Ishikawa (cell line): ENCODE measurements around the gene TIFAB.

Experiments used
- CEBPB ChIP-seq: IDR thresholded peaks from 2 replicates; pipeline ENCODE4 v1.6.1; 2012
- CREB1 ChIP-seq: IDR thresholded peaks from 2 replicates; pipeline ENCODE4 v1.6.1; 2012; ENCODE audit warnings: low read depth
- EGR1 ChIP-seq: IDR thresholded peaks from 2 replicates; pipeline ENCODE4 v1.6.1; 2012
- EP300 ChIP-seq: IDR thresholded peaks from 2 replicates; pipeline ENCODE4 v1.6.1; 2012; ENCODE audit warnings: borderline replicate concordance
- FOXM1 ChIP-seq: IDR thresholded peaks from 2 replicates; pipeline ENCODE4 v1.6.1; 2012; ENCODE audit warnings: low read depth, borderline replicate concordance
- MAX ChIP-seq: IDR thresholded peaks from 2 replicates; pipeline ENCODE4 v1.6.1; 2012
- NFIC ChIP-seq: IDR thresholded peaks from 2 replicates; pipeline ENCODE4 v1.6.1; 2012
- RAD21 ChIP-seq: IDR thresholded peaks from 2 replicates; pipeline ENCODE4 v1.6.1; 2012; ENCODE audit warnings: low read depth
- TAF1 ChIP-seq: IDR thresholded peaks from 2 replicates; pipeline ENCODE4 v1.6.1; 2012; ENCODE audit warnings: low read depth, mild to moderate bottlenecking
- TCF12 ChIP-seq: IDR thresholded peaks from 2 replicates; pipeline ENCODE4 v1.6.1; 2012; ENCODE audit warnings: low read depth
- TEAD4 ChIP-seq: IDR thresholded peaks from 2 replicates; pipeline ENCODE4 v1.6.1; 2012
- USF1 ChIP-seq: IDR thresholded peaks from 2 replicates; pipeline ENCODE4 v1.6.1; 2012
- YY1 ChIP-seq: IDR thresholded peaks from 2 replicates; pipeline ENCODE4 v1.6.1; 2012; ENCODE audit warnings: low read depth
- ZBTB7A ChIP-seq: IDR thresholded peaks from 2 replicates; pipeline ENCODE4 v1.6.1; 2012; ENCODE audit warnings: low read depth
- TF ChIP-seq, protein P1 (sequence below): IDR thresholded peaks from 2 replicates; pipeline ENCODE4 v1.6.1; 2012; ENCODE audit warnings: low read depth, mild to moderate bottlenecking

TIFAB gene

DNA sequence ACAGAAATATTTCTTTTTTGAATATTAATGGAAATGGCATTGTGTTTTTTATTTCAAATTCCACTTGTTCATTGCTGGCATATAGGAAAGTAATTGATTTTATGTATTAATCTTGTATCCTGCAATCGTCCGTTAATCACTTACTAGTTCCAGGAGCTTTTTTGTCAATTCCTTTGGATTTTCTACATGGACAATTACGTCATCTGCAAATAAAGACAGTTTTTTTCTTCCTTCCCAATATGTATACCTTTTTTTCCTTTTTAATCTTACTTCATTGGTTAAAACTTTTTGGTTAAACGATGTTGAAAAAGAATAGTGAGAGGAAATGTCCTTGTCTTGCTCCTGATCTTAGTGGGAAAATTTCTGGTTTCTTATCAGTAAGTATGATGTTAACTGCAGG is 1.5 kb upstream of the TIFAB start:
- TF ChIP-seq CREB1 (no peak), TAF1 (no peak), EGR1 (no peak), RAD21 (no peak), TEAD4 (no peak), FOXM1 (no peak), EP300 (no peak), USF1 (no peak), MAX (no peak)

- no peak for TF ChIP-seq EP300
Measured at GRCh38 chr5:135451581-135452320, 400 bp downstream of the TIFAB start.

DNA sequence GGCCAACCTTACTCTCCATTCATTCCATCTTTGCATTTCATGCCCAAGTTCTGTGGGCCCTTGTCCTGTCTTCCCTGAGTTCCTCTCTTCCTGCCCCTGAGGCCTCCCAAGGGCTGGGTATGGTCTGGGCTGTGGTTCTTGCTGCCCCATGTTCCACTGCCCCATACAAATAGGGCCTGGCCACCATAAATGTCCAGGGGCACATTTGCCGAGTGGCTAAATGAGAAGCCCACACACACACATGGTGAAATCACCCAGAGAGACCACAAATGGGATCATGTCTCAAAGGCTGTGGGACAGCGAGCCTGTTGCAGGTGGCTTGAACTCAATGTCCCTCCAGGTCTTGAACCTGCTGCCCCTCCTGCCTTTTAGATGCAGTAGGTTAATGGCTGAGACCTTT is 1.2 kb downstream of the TIFAB start:
- TF ChIP-seq RAD21 (no peak), ZBTB7A (no peak), CEBPB (no peak), FOXM1 (no peak), CREB1 (no peak), NFIC (no peak), EGR1 (no peak), YY1 (no peak), MAX (no peak), TCF12 (no peak), TAF1 (no peak), TEAD4 (no peak), EP300 (no peak), USF1 (no peak)
- TF ChIP-seq, protein P1, sequence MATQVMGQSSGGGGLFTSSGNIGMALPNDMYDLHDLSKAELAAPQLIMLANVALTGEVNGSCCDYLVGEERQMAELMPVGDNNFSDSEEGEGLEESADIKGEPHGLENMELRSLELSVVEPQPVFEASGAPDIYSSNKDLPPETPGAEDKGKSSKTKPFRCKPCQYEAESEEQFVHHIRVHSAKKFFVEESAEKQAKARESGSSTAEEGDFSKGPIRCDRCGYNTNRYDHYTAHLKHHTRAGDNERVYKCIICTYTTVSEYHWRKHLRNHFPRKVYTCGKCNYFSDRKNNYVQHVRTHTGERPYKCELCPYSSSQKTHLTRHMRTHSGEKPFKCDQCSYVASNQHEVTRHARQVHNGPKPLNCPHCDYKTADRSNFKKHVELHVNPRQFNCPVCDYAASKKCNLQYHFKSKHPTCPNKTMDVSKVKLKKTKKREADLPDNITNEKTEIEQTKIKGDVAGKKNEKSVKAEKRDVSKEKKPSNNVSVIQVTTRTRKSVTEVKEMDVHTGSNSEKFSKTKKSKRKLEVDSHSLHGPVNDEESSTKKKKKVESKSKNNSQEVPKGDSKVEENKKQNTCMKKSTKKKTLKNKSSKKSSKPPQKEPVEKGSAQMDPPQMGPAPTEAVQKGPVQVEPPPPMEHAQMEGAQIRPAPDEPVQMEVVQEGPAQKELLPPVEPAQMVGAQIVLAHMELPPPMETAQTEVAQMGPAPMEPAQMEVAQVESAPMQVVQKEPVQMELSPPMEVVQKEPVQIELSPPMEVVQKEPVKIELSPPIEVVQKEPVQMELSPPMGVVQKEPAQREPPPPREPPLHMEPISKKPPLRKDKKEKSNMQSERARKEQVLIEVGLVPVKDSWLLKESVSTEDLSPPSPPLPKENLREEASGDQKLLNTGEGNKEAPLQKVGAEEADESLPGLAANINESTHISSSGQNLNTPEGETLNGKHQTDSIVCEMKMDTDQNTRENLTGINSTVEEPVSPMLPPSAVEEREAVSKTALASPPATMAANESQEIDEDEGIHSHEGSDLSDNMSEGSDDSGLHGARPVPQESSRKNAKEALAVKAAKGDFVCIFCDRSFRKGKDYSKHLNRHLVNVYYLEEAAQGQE = no peak

- TF ChIP-seq RAD21 (no peak), CEBPB (no peak)
Measured at GRCh38 chr5:135450336-135450735, 1.8 kb downstream of the TIFAB start.

GRCh38 chr5:135449644-135450043 is 2.5 kb downstream of the TIFAB start:
- no peak for TF ChIP-seq CREB1
- TF ChIP-seq MAX = no peak
- TF ChIP-seq TCF12 = no peak
- TF ChIP-seq YY1 = no peak
- TF ChIP-seq RAD21 = no peak
- TF ChIP-seq CEBPB = no peak
- no peak for TF ChIP-seq NFIC
- TF ChIP-seq EGR1 = no peak
- TF ChIP-seq EP300 = no peak
- no peak for TF ChIP-seq USF1
- TF ChIP-seq TEAD4 = no peak
- TF ChIP-seq TAF1 = no peak
- no peak for TF ChIP-seq ZBTB7A
- TF ChIP-seq FOXM1 = no peak
- TF ChIP-seq, protein P1 = no peak
